ENCODE measurements around the gene COASY. TPM values are rescaled to one million over a fixed set of nuclear protein-coding genes. Genes with fewer than 3 reads are reported as not detected.
A peak's percentile ranks its signal among the peaks of the same experiment; 100 is the strongest.

COASY gene
- total and polyA plus RNA-seq, 8 donors, result 15.6 to 127 (median 82.4) TPM

DNA sequence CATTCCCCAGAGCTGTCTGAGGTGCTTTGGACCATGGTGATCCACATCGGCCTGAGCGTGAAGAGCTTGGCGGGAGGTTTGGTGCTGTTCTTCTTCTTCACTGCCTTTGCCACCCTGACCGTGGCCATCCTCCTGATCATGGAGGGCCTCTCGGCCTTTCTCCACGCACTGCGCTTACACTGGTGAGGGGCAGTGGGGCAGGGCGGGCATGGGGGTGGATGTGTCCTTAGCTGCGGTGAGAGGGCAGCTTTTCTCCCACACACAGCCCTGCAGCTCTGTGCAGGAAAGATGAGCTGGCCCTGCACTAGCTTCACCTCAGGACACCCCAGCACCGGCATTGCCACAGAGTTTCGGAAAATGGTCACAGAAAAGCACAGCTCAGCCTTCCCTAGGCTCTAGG, 47.7 kb upstream of the COASY start:
- Histone ChIP-seq H3K4me3 (no peak overlapping the region), H3K27ac (peak overlapping the region in 3 of 5 donors; percentile 75 to 93 (median 91)), H3K27me3 (no peaks in the 10 kb centered on the region), H3K9me3 (no peaks in the 10 kb centered on the region), H3K4me1 (peaks cover 45 to 75% (median 63%) of the 10 kb centered on the region in 4 donors), H3K36me3 (peaks cover 22 to 47% (median 40%) of the 10 kb centered on the region in 4 donors)
- intact Hi-C loops (cut with DNase I; ENCODE audit: low total_unique reads), result loop anchor here (10.0 kb wide), 1 partner anchor 189 kb away; no protein-coding TSS in a partner anchor
- TF ChIP-seq POLR2AphosphoS5 (IDR thresholded peaks at IDR 0.05) (no peak), EP300 (IDR thresholded peaks at IDR 0.05) (no peak)
- TF ChIP-seq, protein P1, sequence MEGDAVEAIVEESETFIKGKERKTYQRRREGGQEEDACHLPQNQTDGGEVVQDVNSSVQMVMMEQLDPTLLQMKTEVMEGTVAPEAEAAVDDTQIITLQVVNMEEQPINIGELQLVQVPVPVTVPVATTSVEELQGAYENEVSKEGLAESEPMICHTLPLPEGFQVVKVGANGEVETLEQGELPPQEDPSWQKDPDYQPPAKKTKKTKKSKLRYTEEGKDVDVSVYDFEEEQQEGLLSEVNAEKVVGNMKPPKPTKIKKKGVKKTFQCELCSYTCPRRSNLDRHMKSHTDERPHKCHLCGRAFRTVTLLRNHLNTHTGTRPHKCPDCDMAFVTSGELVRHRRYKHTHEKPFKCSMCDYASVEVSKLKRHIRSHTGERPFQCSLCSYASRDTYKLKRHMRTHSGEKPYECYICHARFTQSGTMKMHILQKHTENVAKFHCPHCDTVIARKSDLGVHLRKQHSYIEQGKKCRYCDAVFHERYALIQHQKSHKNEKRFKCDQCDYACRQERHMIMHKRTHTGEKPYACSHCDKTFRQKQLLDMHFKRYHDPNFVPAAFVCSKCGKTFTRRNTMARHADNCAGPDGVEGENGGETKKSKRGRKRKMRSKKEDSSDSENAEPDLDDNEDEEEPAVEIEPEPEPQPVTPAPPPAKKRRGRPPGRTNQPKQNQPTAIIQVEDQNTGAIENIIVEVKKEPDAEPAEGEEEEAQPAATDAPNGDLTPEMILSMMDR (IDR thresholded peaks at IDR 0.05), result no peak
- no peak for DNase-seq
- 93 to 98% (median 96%) methylated on average over 11 of the region's 11 CpGs for WGBS, 5 donors

DNA sequence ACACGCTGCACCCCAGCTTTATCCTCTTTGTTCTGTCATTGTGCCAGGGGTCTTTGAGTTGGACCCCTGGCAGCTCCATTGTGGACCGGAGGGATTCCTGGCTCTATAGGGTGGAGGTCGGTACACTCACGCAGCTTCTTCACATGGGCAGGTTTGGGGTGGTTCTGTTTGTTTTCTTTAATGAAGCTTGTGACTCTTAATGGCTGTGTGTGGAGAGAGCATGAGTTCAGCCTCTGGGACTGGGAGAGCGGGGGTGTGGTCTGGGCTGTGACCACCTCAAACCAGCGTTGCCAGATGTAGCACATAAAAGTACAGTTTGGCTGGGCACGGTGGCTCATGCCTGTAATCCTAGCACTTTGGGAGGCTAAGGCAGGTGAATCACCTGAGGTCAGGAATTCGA, 47.1 kb upstream of the COASY start:
- H3K27me3 ChIP-seq, result no peaks in the 10 kb centered on the region
- H3K36me3 ChIP-seq, result peaks cover 16 to 41% (median 35%) of the 10 kb centered on the region in 4 donors
- no peak for DNase-seq
- H3K4me3 ChIP-seq, result no peak overlapping the region
- intact Hi-C loops (cut with DNase I; ENCODE audit: low total_unique reads), result loop anchor here (10.0 kb wide), 1 partner anchor 190 kb away; no protein-coding TSS in a partner anchor
- H3K9me3 ChIP-seq, result no peaks in the 10 kb centered on the region
- no peak for TF ChIP-seq EP300 (IDR thresholded peaks at IDR 0.05)
- TF ChIP-seq, protein P1 (IDR thresholded peaks at IDR 0.05), result no peak
- 73 to 82% (median 81%) methylated on average over 8 of the region's 8 CpGs for WGBS, 5 donors
- peaks cover 51 to 77% (median 66%) of the 10 kb centered on the region in 4 donors for H3K4me1 ChIP-seq
- peak overlapping the region in 3 of 5 donors; percentile 75 to 93 (median 91) for H3K27ac ChIP-seq

DNA sequence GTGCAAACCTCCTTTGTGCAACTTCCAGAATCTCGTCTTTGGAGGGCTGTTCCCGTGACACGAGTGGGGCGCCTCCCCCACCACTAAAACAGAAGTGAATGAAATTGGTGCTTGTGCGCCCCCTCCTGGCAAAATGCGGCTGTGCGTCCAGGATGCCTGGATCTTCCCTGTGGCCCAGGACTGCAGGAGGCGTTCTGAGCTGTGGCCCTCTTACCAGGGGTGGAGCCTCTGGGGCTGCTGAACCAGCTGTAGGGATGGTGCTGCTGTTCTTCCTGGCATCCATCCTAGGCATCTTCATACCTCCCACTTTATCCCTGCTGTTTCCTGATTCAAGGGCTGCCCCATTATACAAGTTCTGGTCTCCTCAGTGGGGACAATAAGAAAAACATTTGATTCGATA, 44.4 kb upstream of the COASY start:
- peaks cover 17 to 51% (median 36%) of the 10 kb centered on the region in 4 donors for H3K36me3 ChIP-seq
- no peak for TF ChIP-seq POLR2A (IDR thresholded peaks at IDR 0.05)
- TF ChIP-seq EP300 (IDR thresholded peaks at IDR 0.05), result no peak
- TF ChIP-seq POLR2AphosphoS5 (IDR thresholded peaks at IDR 0.05), result peak in 2 of 3 donors; percentile 42 to 56
- TF ChIP-seq, protein P1 (IDR thresholded peaks at IDR 0.05), result peak in 5 of 7 experiments; percentile 91 to 95 (median 93)
- no peaks in the 10 kb centered on the region for H3K27me3 ChIP-seq
- intact Hi-C loops (cut with DNase I; ENCODE audit: low total_unique reads), result loop anchor here (10.0 kb wide), 1 partner anchor 193 kb away; no protein-coding TSS in a partner anchor
- peak overlapping the region; percentile 42 to 93 (median 91) for H3K27ac ChIP-seq
- H3K4me3 ChIP-seq, result no peak overlapping the region
- H3K4me1 ChIP-seq, result peaks cover 72 to 87% (median 82%) of the 10 kb centered on the region in 4 donors
- DNase-seq, result peak; percentile 87 to 90
- H3K9me3 ChIP-seq, result no peaks in the 10 kb centered on the region
- 9 to 13% (median 10%) methylated on average over 9 of the region's 9 CpGs for WGBS, 5 donors

DNA sequence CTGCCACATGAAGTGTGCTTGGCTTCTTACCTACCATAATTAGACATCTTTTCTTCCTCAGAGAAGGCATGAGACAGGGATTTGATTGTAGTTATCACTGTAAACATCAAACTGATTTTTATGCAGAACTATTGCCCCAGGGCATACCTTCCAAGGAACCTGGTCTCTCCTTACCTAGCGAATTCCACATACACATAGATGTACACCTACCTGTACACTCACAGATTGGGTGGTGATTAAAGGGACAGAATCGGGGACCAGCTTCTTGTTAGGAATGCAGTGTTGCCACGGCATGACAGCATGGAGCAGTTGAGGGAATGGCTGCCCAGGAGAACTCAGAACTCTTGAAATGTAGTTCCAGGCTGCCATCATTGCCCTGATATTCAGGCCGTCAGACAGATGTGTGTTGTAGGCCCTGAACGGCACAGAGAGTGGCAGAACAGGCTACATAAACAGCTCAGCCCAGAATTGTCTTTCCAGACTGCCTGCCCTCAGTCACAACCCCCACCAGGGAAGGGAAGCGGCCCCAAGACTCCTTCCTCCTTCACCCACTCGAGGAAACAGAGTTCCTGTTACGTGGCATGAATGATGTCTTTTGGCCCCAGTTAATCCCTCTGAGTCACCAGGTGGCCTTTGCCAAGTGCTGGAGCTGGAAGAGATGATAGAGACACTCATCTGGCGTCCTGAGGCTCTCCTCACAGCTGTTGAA, 43.7 kb upstream of the COASY start:
- H3K36me3 ChIP-seq, result peaks cover 17 to 57% (median 37%) of the 10 kb centered on the region in 4 donors
- no peaks in the 10 kb centered on the region for H3K27me3 ChIP-seq
- 23 to 36% (median 31%) methylated on average over 9 of the region's 9 CpGs for WGBS, 5 donors
- intact Hi-C loops (cut with DNase I; ENCODE audit: low total_unique reads), result loop anchor here (10.0 kb wide), 1 partner anchor 193 kb away; no protein-coding TSS in a partner anchor
- DNase-seq, result peak; percentile 79 to 91
- peak overlapping the region; percentile 80 to 93 (median 91) for H3K27ac ChIP-seq
- no peak overlapping the region for H3K4me3 ChIP-seq
- H3K4me1 ChIP-seq, result peaks cover 71 to 87% (median 83%) of the 10 kb centered on the region in 4 donors
- no peak for TF ChIP-seq EP300 (IDR thresholded peaks at IDR 0.05)
- peak; percentile 68 to 95 (median 86) for TF ChIP-seq POLR2AphosphoS5 (IDR thresholded peaks at IDR 0.05)
- H3K9me3 ChIP-seq, result no peaks in the 10 kb centered on the region
